Neural progenitor cell (in vitro differentiated cells): ENCODE data around the gene SCAP.

Experiments
- CTCF ChIP-seq: fragments of 200-600 bp; sonication (generic); IDR thresholded peaks from 2 replicates; pipeline ENCODE4 v1.5.1; 2017; ENCODE audit warnings: antibody characterized with exemption, mild to moderate bottlenecking
- EZH2phosphoT487 ChIP-seq: fragments of 200-600 bp; sonication (generic); IDR thresholded peaks from 2 replicates; pipeline ENCODE4 v1.6.1; 2017; ENCODE audit warnings: antibody characterized with exemption

- TF ChIP-seq CTCF = no peak
- TF ChIP-seq EZH2phosphoT487 = no peak
Measured at GRCh38 chr3:47410801-47411646, 64.7 kb downstream of the SCAP start.
